ENCODE data around the gene PBLD. TPM values are rescaled to one million over a fixed set of nuclear protein-coding genes. Genes with fewer than 3 reads are reported as not detected.

PBLD gene
- polyA plus RNA-seq, 1 experiment = 1.1 TPM

DNA sequence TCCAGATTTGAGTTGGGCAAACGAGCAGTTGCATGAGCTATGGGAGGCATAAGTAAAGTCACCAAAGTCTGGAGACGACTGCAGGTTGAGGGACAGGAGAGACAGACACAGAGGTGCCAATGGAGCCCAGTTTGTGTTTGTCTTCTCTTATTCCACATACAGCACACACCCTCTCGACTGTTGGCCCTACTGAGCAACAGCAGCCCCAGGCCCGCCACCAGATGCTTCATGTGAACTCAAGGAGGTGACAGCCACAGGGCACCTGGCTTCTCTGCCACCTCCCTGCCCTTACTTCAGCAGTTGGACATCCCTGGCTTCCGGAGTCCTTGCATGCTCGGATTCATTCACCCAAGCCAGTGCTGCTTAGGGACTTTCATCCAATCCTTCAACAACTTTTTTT lies 94.4 kb downstream of the PBLD start:
- POLR2A ChIA-PET = no interaction called here
- Histone ChIP-seq H3K36me3 (ENCODE audit: control insufficient read depth, insufficient read depth, low read length) (no peaks in the 10 kb centered on the region), H3K4me3 (ENCODE audit: low read depth, low read length) (no peak overlapping the region), H3K27me3 (ENCODE audit: control insufficient read depth, insufficient read depth, low read length) (peaks cover 3% of the 10 kb centered on the region; the same call in 1 of the 2 replicates)
- CTCF ChIA-PET = interaction anchor here (1.6 kb wide), 1 partner anchor 8 kb away, joined by 3 read pairs; no protein-coding TSS in a partner anchor
- no peak for DNase-seq (ENCODE audit: low read depth)
- TF ChIP-seq, protein P1, sequence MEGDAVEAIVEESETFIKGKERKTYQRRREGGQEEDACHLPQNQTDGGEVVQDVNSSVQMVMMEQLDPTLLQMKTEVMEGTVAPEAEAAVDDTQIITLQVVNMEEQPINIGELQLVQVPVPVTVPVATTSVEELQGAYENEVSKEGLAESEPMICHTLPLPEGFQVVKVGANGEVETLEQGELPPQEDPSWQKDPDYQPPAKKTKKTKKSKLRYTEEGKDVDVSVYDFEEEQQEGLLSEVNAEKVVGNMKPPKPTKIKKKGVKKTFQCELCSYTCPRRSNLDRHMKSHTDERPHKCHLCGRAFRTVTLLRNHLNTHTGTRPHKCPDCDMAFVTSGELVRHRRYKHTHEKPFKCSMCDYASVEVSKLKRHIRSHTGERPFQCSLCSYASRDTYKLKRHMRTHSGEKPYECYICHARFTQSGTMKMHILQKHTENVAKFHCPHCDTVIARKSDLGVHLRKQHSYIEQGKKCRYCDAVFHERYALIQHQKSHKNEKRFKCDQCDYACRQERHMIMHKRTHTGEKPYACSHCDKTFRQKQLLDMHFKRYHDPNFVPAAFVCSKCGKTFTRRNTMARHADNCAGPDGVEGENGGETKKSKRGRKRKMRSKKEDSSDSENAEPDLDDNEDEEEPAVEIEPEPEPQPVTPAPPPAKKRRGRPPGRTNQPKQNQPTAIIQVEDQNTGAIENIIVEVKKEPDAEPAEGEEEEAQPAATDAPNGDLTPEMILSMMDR (IDR thresholded peaks at IDR 0.05; ENCODE audit: insufficient read depth, low read depth, low read length) = no peak

DNA sequence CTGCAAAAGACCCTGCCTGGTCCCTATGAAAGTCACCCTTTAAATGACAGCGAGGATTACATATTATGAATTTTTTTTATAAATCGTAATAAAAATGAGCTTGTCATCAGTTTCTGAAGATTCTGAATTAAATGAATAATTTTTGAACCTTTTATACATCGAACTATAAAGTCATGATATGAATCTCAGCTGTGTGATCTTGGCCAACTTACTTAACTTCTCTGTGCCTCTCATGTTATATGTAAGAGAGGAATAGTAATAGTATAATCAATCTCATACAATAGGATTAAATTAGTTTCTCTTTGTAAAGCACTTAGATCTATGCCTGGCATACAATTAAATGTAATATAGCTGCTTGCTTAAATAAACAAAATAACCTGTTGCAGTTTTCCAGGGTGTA lies 95.6 kb downstream of the PBLD start:
- CTCF ChIA-PET = interaction anchor here (0.6 kb wide), 1 partner anchor 281 kb away, joined by 4 read pairs; no protein-coding TSS in a partner anchor
- TF ChIP-seq, protein P1 (IDR thresholded peaks at IDR 0.05; ENCODE audit: insufficient read depth, low read depth, low read length) = no peak
- POLR2A ChIA-PET = no interaction called here
- Histone ChIP-seq H3K4me3 (ENCODE audit: low read depth, low read length) (no peak overlapping the region), H3K27me3 (ENCODE audit: control insufficient read depth, insufficient read depth, low read length) (peaks cover 3% of the 10 kb centered on the region; the same call in 1 of the 2 replicates), H3K36me3 (ENCODE audit: control insufficient read depth, insufficient read depth, low read length) (no peaks in the 10 kb centered on the region)
- DNase-seq (ENCODE audit: low read depth) = no peak

DNA sequence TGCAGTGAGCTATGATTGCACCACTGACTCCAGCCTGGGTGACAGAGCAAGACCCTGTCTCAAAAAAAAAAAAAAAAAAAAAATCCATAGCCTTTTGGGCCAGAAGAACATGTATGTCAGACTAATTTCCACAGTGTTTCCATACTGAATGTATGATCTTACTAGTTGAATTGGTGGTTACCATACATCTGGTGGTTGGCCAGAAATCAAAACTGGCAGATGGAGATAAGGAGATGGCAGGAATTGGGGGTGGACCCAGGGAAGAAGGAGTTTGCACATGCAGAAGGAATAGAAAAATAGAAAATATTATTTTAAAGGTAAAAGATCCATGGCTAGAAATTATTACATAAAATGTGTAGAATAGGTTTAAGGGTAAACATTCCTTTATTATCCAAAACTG lies 97.1 kb downstream of the PBLD start:
- no peaks in the 10 kb centered on the region for H3K36me3 ChIP-seq (ENCODE audit: control insufficient read depth, insufficient read depth, low read length)
- TF ChIP-seq, protein P1 (IDR thresholded peaks at IDR 0.05; ENCODE audit: insufficient read depth, low read depth, low read length) = no peak
- H3K4me3 ChIP-seq (ENCODE audit: low read depth, low read length) = no peak overlapping the region
- DNase-seq (ENCODE audit: low read depth) = no peak
- ChIA-PET POLR2A (interaction anchor here (0.7 kb wide), 1 partner anchor 1589 kb away, joined by 5 read pairs; no protein-coding TSS in a partner anchor), CTCF (interaction anchor here (0.6 kb wide), 1 partner anchor 56 kb away, joined by 4 read pairs; no protein-coding TSS in a partner anchor)
- peaks cover 3% of the 10 kb centered on the region; the same call in 1 of the 2 replicates for H3K27me3 ChIP-seq (ENCODE audit: control insufficient read depth, insufficient read depth, low read length)

DNA sequence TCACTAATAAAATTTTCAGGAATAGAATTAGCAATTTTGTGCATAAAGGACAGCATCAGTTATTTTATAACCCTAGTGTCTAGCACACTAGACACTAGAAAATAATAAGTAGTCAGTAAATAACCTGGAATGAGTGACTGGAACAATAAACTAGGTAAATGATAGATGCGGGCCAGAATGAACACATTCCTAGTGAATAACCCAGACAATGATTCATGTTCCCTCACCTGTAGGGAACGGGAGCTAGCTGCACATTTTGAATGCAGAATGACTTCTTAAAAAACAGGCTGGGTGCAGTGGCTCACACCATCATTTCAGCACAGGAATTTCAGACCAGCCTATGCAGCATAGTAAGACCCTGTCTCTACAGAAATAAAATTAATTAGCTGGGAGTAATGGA lies 97.6 kb downstream of the PBLD start:
- DNase-seq (ENCODE audit: low read depth) = no peak
- Histone ChIP-seq H3K27me3 (ENCODE audit: control insufficient read depth, insufficient read depth, low read length) (peaks cover 3% of the 10 kb centered on the region; the same call in 1 of the 2 replicates), H3K36me3 (ENCODE audit: control insufficient read depth, insufficient read depth, low read length) (no peaks in the 10 kb centered on the region), H3K4me3 (ENCODE audit: low read depth, low read length) (no peak overlapping the region)
- CTCF ChIA-PET = interaction anchor here (0.6 kb wide), 1 partner anchor 57 kb away, joined by 4 read pairs; no protein-coding TSS in a partner anchor
- POLR2A ChIA-PET = no interaction called here
- TF ChIP-seq, protein P1 (IDR thresholded peaks at IDR 0.05; ENCODE audit: insufficient read depth, low read depth, low read length) = no peak

DNA sequence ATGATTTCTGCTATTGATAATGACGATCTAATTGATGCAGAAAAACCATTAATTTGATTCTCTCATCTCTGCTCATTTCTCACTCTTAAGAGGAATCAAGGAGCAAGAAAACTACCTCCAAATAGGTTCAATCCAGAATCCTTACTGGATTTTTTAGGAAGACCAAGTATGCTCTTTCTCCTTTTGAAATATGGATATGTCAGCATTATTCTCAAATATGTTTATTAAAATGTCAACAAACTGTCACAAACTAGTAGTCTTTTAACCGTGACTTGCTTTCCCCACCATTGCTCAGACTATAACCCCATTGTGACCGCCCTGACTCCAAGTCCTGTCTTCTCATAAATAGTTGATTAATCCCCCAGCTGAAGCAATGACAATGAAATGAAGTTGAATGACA lies 99.7 kb downstream of the PBLD start:
- no peak for DNase-seq (ENCODE audit: low read depth)
- Histone ChIP-seq H3K27me3 (ENCODE audit: control insufficient read depth, insufficient read depth, low read length) (no peaks in the 10 kb centered on the region; the same call in 1 of the 2 replicates), H3K36me3 (ENCODE audit: control insufficient read depth, insufficient read depth, low read length) (no peaks in the 10 kb centered on the region), H3K4me3 (ENCODE audit: low read depth, low read length) (no peak overlapping the region)
- ChIA-PET CTCF (interaction anchor here (1.2 kb wide), 1 partner anchor 21 kb away, joined by 3 read pairs; no protein-coding TSS in a partner anchor), POLR2A (no interaction called here)
- TF ChIP-seq, protein P1 (IDR thresholded peaks at IDR 0.05; ENCODE audit: insufficient read depth, low read depth, low read length) = no peak

Other genes with a start within 250 kb of the PBLD start
- 9.7 and 10.5 TPM in 2 replicates for gene MYPN, start 223.4 kb downstream of the PBLD start, polyA plus RNA-seq (2011; rRNA removed)
- 0.05 TPM in 1 of 2 replicates, not detected in the other for gene ATOH7, start 100.8 kb downstream of the PBLD start, polyA plus RNA-seq (2011; rRNA removed)
- 27.7 and 59.1 TPM in 2 replicates for gene HNRNPH3, start 864 bp downstream of the PBLD start, polyA plus RNA-seq (2011; rRNA removed)
- 6.7 and 15.2 TPM in 2 replicates for gene RUFY2, start 74.3 kb upstream of the PBLD start, polyA plus RNA-seq (2011; rRNA removed)
- gene DNA2, start 139.0 kb upstream of the PBLD start, polyA plus RNA-seq (2011; rRNA removed) = 0.74 and 2.4 TPM in 2 replicates
- gene SLC25A16, start 194.6 kb upstream of the PBLD start, polyA plus RNA-seq (2011; rRNA removed) = 5.0 and 13.4 TPM in 2 replicates
- gene TET1, start 227.4 kb upstream of the PBLD start, polyA plus RNA-seq (2011; rRNA removed) = 1.1 and 1.9 TPM in 2 replicates

All from BJ (cell line).